Neural crest cell (in vitro differentiated cells): ENCODE measurements around the gene ATAD2B. TPM values are rescaled to one million over a fixed set of nuclear protein-coding genes. Genes with fewer than 3 reads are reported as not detected.
A peak's percentile ranks its signal among the peaks of the same experiment; 100 is the strongest.

ENCODE experiments used
- DNase-seq: peaks from one replicate; pipeline ENCODE4 v3.0.0; 2021; ENCODE audit warnings: low read depth, mixed read lengths, low spot score
- H3K27ac Mint-ChIP-seq: one replicate; pipeline ENCODE4 v1.8.0; 2021; ENCODE audit warnings: mild to moderate bottlenecking, mixed read lengths; ENCODE audit not compliant: unreplicated experiment
- H3K27me3 Mint-ChIP-seq: 2 replicates; pipeline ENCODE4 v1.8.0; 2021; ENCODE audit warnings: low read depth, mild to moderate bottlenecking, mixed read lengths
- H3K36me3 Mint-ChIP-seq: 2 replicates; pipeline ENCODE4 v1.8.0; 2021; ENCODE audit warnings: low read depth, mild to moderate bottlenecking, mixed read lengths
- H3K4me1 Mint-ChIP-seq: 2 replicates; pipeline ENCODE4 v1.8.0; 2021; ENCODE audit warnings: mixed read lengths
- H3K4me3 Mint-ChIP-seq: one replicate; pipeline ENCODE4 v1.8.0; 2021; ENCODE audit warnings: mild to moderate bottlenecking, mixed read lengths
- H3K9me3 Mint-ChIP-seq: 2 replicates; pipeline ENCODE4 v1.8.0; 2021; ENCODE audit warnings: mixed read lengths
- CTCF ChIP-seq: fragments of 200-600 bp; sonication (generic); conservative IDR thresholded peaks from 2 replicates; pipeline ENCODE4 v1.5.0; 2021; ENCODE audit warnings: antibody characterized with exemption, mild to moderate bottlenecking
- total RNA-seq: library from RNA; stranded (reverse); gene quantifications from 2 replicates; pipeline ENCODE4 v1.2.1, GENCODE V29; 2021

The ATAD2B gene
- total RNA-seq, 1 donor from 2014 or later = 29.4 TPM

- H3K36me3 Mint-ChIP-seq = no peaks in the 10 kb centered on the region
- no peaks in the 10 kb centered on the region for H3K4me1 Mint-ChIP-seq
- H3K27me3 Mint-ChIP-seq = no peaks in the 10 kb centered on the region
- DNase-seq = no peak
- no peaks in the 10 kb centered on the region for H3K9me3 Mint-ChIP-seq
- H3K4me3 Mint-ChIP-seq = no peak overlapping the region
- no peak overlapping the region for H3K27ac Mint-ChIP-seq
- TF ChIP-seq CTCF = no peak
These were observed 99.6 kb downstream of the ATAD2B start for GRCh38 chr2:23827287-23827686.

- Mint-ChIP-seq H3K9me3 (no peaks in the 10 kb centered on the region), H3K36me3 (no peaks in the 10 kb centered on the region), H3K4me1 (no peaks in the 10 kb centered on the region), H3K4me3 (no peak overlapping the region), H3K27ac (no peak overlapping the region), H3K27me3 (no peaks in the 10 kb centered on the region)
- DNase-seq = no peak
- TF ChIP-seq CTCF = no peak
These were observed 100.2 kb downstream of the ATAD2B start for GRCh38 chr2:23826771-23827170.

- no peaks in the 10 kb centered on the region for H3K9me3 Mint-ChIP-seq
- no peaks in the 10 kb centered on the region for H3K4me1 Mint-ChIP-seq
- H3K27ac Mint-ChIP-seq = no peak overlapping the region
- no peaks in the 10 kb centered on the region for H3K36me3 Mint-ChIP-seq
- no peak for DNase-seq
- no peak overlapping the region for H3K4me3 Mint-ChIP-seq
- no peaks in the 10 kb centered on the region for H3K27me3 Mint-ChIP-seq
- no peak for TF ChIP-seq CTCF
These were observed 100.9 kb downstream of the ATAD2B start for GRCh38 chr2:23826040-23826439.

GRCh38 chr2:23824777-23825212, 102.1 kb downstream of the ATAD2B start:
- H3K4me3 Mint-ChIP-seq = no peak overlapping the region
- DNase-seq = peak; percentile 41
- TF ChIP-seq CTCF = peak; percentile 79
- no peaks in the 10 kb centered on the region for H3K36me3 Mint-ChIP-seq
- H3K4me1 Mint-ChIP-seq = no peaks in the 10 kb centered on the region
- no peak overlapping the region for H3K27ac Mint-ChIP-seq
- no peaks in the 10 kb centered on the region for H3K9me3 Mint-ChIP-seq
- H3K27me3 Mint-ChIP-seq = no peaks in the 10 kb centered on the region

GRCh38 chr2:23823863-23824262, 103.1 kb downstream of the ATAD2B start:
- no peak for TF ChIP-seq CTCF
- Mint-ChIP-seq H3K4me1 (no peaks in the 10 kb centered on the region), H3K27ac (no peak overlapping the region), H3K4me3 (no peak overlapping the region), H3K36me3 (no peaks in the 10 kb centered on the region), H3K9me3 (no peaks in the 10 kb centered on the region), H3K27me3 (no peaks in the 10 kb centered on the region)
- no peak for DNase-seq

GRCh38 chr2:23814963-23815362, 112.0 kb downstream of the ATAD2B start:
- Mint-ChIP-seq H3K27ac (no peak overlapping the region), H3K4me3 (no peak overlapping the region), H3K9me3 (no peaks in the 10 kb centered on the region), H3K27me3 (no peaks in the 10 kb centered on the region), H3K4me1 (no peaks in the 10 kb centered on the region), H3K36me3 (peaks cover 5% of the 10 kb centered on the region)
- TF ChIP-seq CTCF = no peak
- DNase-seq = no peak
